ENCODE measurements around the gene FHAD1. TPM values are rescaled to one million over a fixed set of nuclear protein-coding genes. Genes with fewer than 3 reads are reported as not detected.

Gene FHAD1
- total RNA-seq, 1 donor from 2014 or later = not detected

DNA sequence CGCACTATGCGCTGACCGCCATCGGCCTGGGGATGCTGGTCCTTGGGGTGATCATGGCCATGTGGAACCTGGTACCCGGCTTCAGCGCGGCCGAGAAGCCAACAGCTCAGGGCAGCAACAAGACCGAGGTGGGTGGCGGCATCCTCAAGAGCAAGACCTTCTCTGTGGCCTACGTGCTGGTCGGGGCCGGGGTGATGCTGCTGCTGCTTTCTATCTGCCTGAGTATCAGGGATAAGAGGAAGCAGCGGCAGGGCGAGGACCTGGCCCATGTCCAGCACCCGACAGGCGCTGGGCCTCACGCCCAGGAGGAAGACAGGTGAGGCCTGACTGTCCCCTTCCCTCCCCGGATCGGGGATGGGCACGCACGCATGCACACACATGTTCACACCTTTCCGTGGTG lies 31.9 kb upstream of the FHAD1 start:
- DNase-seq (no peak), ATAC-seq (ENCODE audit: poor library complexity) (no peak)
- intact Hi-C loops (cut with DNase I) = no loop called here

DNA sequence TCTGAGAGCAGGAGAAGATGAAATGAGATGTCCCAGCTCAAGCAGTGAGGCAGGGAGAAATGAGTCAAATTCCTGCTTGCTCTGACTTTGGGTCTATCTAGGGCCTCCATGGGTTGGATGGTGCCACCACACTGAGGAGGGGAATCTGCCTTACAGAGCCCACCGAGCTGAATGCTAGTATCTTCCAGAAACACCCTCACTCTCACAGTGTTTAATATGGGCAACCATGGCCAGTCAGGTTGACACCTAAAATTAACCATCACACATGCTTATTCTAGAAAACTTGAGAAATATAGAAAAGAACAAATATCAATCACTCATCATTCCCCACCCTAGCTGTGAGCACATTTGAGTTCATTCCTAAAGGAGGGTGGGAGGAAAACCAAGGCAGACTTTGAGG lies 29.4 kb upstream of the FHAD1 start:
- intact Hi-C loops (cut with DNase I) = no loop called here
- DNase-seq = no peak

DNA sequence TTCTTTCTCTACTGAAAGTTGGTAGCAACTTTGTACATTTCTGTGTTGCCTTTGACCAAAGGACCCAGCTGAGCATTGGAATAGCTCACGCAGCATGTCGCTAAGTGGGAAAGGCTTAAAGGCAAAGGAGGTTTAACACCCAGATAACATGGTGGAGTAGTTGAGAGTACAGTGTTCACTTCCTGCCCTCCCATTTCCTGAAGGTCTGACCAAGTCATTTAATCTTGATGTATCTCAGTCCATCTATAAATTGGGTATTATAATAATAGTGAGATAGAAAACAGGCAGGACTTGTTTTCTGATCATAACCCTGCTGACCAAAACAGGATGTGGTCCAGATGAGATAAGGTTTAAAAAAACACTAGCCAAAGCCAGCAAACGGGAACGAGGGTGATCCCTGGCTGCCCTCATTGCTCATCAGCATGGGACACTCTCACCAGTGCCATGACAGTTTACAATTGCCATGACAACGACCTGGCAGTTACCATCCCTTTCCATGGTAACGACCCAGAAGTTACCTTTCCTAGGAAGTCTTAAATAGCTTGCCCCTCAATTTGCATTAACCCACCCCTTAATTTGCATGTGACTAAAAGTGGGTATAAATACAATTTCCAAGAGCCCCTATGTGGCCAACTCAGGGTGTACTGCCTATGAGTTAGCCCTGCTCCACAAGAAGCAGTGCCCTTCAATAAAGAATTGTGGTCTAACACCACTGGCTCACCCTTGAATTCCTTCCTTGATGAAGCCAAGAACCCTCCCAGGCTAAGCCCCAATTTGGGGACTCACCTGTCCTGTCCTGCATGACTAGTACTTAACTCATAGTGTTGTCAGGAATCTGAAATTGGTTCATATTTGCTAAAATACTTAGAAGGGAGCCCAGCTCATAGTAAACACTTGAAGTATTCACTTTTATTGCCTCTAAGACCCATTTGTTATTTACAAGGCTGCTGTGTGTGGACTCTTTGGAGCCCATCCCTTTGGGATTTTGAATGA lies 28.4 kb upstream of the FHAD1 start:
- intact Hi-C loops (cut with DNase I) = no loop called here
- DNase-seq (no peak), ATAC-seq (ENCODE audit: poor library complexity) (no peak)

More for the DNA sequence above, 29.4 kb upstream of the FHAD1 start:
- ATAC-seq (ENCODE audit: poor library complexity) = no peak

- intact Hi-C loops (cut with DNase I) = no loop called here
- no peak for DNase-seq
- no peak for ATAC-seq (ENCODE audit: poor library complexity)
Observed at GRCh38 chr1:15219280-15220023, 27.6 kb upstream of the FHAD1 start.

DNA sequence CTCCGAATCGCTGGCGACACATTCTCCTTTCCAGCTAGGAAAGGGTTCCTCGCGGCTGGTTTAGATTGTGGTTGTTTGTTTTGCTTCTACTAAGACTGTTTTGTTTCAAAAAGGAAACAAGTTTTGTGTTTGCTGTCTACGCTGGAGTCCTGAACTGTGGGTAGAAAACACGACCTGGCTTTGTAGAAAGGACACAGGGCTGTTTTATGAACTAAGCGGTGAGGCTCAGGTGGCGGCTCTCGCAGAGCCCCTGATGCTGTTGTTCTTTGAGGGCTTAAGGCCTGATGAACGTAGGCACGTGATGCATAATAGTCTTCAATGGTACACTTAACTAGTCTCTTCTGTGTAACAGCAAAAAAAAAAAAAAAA lies 27.0 kb upstream of the FHAD1 start:
- DNase-seq (no peak), ATAC-seq (ENCODE audit: poor library complexity) (no peak)
- intact Hi-C loops (cut with DNase I) = no loop called here

DNA sequence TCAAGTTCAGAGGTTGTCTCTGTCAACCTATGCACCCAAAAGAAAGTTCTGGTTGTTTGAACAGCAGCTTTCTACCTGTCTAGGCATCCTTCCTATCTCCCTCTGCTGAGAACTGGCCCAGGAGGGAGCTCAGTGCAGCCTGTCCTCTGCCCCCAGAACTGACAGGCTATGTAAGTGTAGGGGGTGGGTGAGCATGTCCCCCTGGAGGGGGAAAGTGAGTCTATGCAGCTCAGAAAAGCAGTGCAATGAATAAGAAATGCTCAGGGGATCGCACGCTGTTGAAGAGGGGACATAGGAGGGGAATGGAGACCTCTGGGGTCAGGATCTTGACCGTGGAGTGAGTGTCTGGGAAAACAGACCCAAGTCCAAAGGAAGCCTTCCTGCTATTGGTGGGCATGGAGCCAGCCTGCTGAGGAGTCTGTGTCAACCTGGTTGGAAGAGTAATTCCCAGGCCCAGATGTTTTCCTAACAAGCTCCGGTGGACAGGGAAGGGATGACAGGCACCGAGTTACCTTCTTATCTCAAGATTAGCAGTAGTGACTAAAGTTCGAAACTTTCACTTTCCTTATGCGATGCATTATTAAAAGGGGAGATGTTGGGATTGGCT lies 26.1 kb upstream of the FHAD1 start:
- intact Hi-C loops (cut with DNase I) = no loop called here
- ATAC-seq (ENCODE audit: poor library complexity) = peak; percentile 14
- DNase-seq = no peak

GRCh38 chr1:15222653-15223303 lies 24.2 kb upstream of the FHAD1 start:
- no peak for ATAC-seq (ENCODE audit: poor library complexity)
- intact Hi-C loops (cut with DNase I) = no loop called here
- no peak for DNase-seq

- intact Hi-C loops (cut with DNase I) = no loop called here
- ATAC-seq (ENCODE audit: poor library complexity) (peak; percentile 29), DNase-seq (no peak)
Observed at GRCh38 chr1:15224259-15224869, 22.7 kb upstream of the FHAD1 start.

GRCh38 chr1:15224974-15225373 lies 22.0 kb upstream of the FHAD1 start:
- ATAC-seq (ENCODE audit: poor library complexity) (no peak), DNase-seq (no peak)
- intact Hi-C loops (cut with DNase I) = no loop called here

GRCh38 chr1:15225461-15225860 lies 21.6 kb upstream of the FHAD1 start:
- DNase-seq = no peak
- intact Hi-C loops (cut with DNase I) = no loop called here
- ATAC-seq (ENCODE audit: poor library complexity) = peak; percentile 37

GRCh38 chr1:15226388-15227255 lies 20.4 kb upstream of the FHAD1 start:
- ATAC-seq (ENCODE audit: poor library complexity) (no peak), DNase-seq (no peak)
- intact Hi-C loops (cut with DNase I) = no loop called here

DNA sequence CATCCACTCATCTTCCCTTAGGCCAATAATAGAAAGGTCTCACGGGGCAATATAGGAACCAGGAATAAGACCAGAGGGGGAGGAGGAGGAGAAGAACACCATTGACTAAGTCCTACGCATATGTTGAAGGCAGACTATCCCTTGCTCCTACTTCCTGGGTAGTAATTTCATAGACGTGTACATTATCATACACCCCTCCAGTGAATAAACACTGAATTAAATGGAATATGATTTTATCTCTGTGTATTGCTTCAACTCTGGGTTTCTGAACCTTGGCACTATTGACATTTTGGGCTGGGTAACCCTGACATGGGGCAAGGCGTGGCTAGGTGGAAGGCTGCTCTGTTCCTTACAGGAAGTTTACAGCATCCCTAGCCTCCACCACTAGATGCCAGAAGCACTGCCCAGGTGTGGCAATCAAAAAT lies 17.3 kb upstream of the FHAD1 start:
- intact Hi-C loops (cut with DNase I) = no loop called here
- no peak for ATAC-seq (ENCODE audit: poor library complexity)
- DNase-seq = no peak

- ATAC-seq (ENCODE audit: poor library complexity) (no peak), DNase-seq (no peak)
- intact Hi-C loops (cut with DNase I) = no loop called here
Observed at GRCh38 chr1:15231714-15232201, 15.3 kb upstream of the FHAD1 start.

GRCh38 chr1:15233689-15234088 lies 13.3 kb upstream of the FHAD1 start:
- no peak for ATAC-seq (ENCODE audit: poor library complexity)
- DNase-seq = no peak
- intact Hi-C loops (cut with DNase I) = no loop called here

- intact Hi-C loops (cut with DNase I) = no loop called here
- ATAC-seq (ENCODE audit: poor library complexity) (no peak), DNase-seq (no peak)
Observed at GRCh38 chr1:15236321-15236721, 10.7 kb upstream of the FHAD1 start.

DNA sequence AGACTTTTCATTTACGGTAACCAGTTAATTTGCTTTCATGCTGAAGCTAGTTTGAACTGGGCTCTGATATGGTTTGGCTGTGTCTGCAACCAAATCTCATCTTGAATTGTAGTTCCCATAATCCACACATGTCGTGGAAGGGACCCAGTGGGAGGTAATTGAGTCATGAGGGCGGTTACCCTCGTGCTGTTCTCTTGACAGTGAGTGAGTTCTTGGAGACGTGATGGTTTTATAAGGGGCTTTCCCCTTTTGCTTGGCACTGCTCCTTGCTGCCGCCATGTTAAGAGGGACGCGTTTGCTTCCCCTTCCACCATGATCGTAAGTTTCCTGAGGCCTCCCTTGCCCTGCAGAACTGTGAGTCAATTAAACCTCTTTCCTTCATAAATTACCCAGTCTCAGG lies 10.3 kb upstream of the FHAD1 start:
- intact Hi-C loops (cut with DNase I) = no loop called here
- ATAC-seq (ENCODE audit: poor library complexity) = no peak
- no peak for DNase-seq

DNA sequence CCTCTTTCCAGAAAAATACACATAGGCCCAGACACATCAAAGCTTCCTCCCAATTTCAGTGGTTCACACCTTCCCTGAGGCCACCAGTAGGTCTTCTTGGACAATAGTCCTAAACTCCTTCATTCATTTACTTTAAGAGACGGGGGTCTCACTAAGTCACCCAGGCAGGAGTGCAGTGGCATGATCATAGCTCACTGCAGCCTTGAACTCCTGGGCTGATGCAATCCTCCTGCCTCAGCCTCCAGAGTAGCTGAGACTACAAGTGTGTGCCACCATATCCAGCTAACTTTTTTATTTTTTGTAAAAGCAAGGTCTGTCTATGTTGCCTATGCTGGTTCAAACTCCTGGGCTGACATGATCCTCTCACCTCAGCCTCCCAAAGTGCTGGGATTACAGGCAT lies 8.2 kb upstream of the FHAD1 start:
- ATAC-seq (ENCODE audit: poor library complexity) = no peak
- intact Hi-C loops (cut with DNase I) = no loop called here
- DNase-seq = no peak

DNA sequence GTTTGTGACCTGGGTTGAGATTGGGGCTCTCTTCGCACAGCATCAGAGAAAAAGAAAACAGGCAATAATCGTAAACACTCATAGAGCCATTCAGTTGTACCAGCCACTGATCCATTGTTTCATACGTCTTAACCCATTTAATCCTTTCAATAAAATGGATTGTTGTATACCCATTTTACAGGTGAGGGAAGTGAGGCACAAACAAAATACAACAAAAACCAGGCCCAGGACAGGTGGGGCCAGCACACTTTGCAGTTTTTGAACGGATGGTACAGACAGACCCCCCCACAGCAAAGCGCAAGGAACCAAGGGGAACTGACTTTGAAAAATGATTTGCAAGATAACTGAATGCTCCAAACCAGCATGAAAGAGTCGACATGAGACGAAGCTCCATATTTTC lies 4.3 kb upstream of the FHAD1 start:
- intact Hi-C loops (cut with DNase I) = no loop called here
- ATAC-seq (ENCODE audit: poor library complexity) (no peak), DNase-seq (no peak)
